ENCODE data around the gene CNOT8. TPM values are rescaled to one million over a fixed set of nuclear protein-coding genes. Genes with fewer than 3 reads are reported as not detected.

Gene CNOT8
- total RNA-seq, 1 donor from 2014 or later, result 56.4 TPM

- no peak for DNase-seq (ENCODE audit: low spot score, unreplicated experiment)
- Mint-ChIP-seq H3K36me3 (ENCODE audit: insufficient read depth) (peaks cover 33% of the 10 kb centered on the region), H3K9me3 (ENCODE audit: low read depth) (no peaks in the 10 kb centered on the region), H3K27me3 (no peaks in the 10 kb centered on the region), H3K27ac (no peak overlapping the region), H3K4me3 (ENCODE audit: low read depth) (no peak overlapping the region), H3K4me1 (ENCODE audit: low read depth) (no peaks in the 10 kb centered on the region)
- no peak for TF ChIP-seq CTCF (IDR thresholded peaks at IDR 0.05; ENCODE audit: unreplicated experiment)
Measured at GRCh38 chr5:154893381-154893780, 35.0 kb downstream of the CNOT8 start.

GRCh38 chr5:154895606-154896561, 37.5 kb downstream of the CNOT8 start:
- Mint-ChIP-seq H3K9me3 (ENCODE audit: low read depth) (no peaks in the 10 kb centered on the region), H3K36me3 (ENCODE audit: insufficient read depth) (peaks cover 30% of the 10 kb centered on the region), H3K4me1 (ENCODE audit: low read depth) (no peaks in the 10 kb centered on the region), H3K27me3 (no peaks in the 10 kb centered on the region), H3K27ac (no peak overlapping the region), H3K4me3 (ENCODE audit: low read depth) (no peak overlapping the region)
- TF ChIP-seq CTCF (IDR thresholded peaks at IDR 0.05; ENCODE audit: unreplicated experiment), result no peak
- no peak for DNase-seq (ENCODE audit: low spot score, unreplicated experiment)

- no peaks in the 10 kb centered on the region for H3K27me3 Mint-ChIP-seq
- H3K9me3 Mint-ChIP-seq (ENCODE audit: low read depth), result no peaks in the 10 kb centered on the region
- H3K4me1 Mint-ChIP-seq (ENCODE audit: low read depth), result no peaks in the 10 kb centered on the region
- peaks cover 27% of the 10 kb centered on the region for H3K36me3 Mint-ChIP-seq (ENCODE audit: insufficient read depth)
- no peak overlapping the region for H3K4me3 Mint-ChIP-seq (ENCODE audit: low read depth)
- DNase-seq (ENCODE audit: low spot score, unreplicated experiment), result no peak
- no peak for TF ChIP-seq CTCF (IDR thresholded peaks at IDR 0.05; ENCODE audit: unreplicated experiment)
- H3K27ac Mint-ChIP-seq, result no peak overlapping the region
Measured at GRCh38 chr5:154896562-154897165, 38.2 kb downstream of the CNOT8 start.

GRCh38 chr5:154898210-154898609, 39.8 kb downstream of the CNOT8 start:
- Mint-ChIP-seq H3K9me3 (ENCODE audit: low read depth) (no peaks in the 10 kb centered on the region), H3K36me3 (ENCODE audit: insufficient read depth) (peaks cover 35% of the 10 kb centered on the region)

More at GRCh38 chr5:154898210-154898609, 39.8 kb downstream of the CNOT8 start:
- Mint-ChIP-seq H3K27ac (no peak overlapping the region), H3K27me3 (no peaks in the 10 kb centered on the region), H3K4me1 (ENCODE audit: low read depth) (no peaks in the 10 kb centered on the region), H3K4me3 (ENCODE audit: low read depth) (no peak overlapping the region)
- DNase-seq (ENCODE audit: low spot score, unreplicated experiment), result no peak
- no peak for TF ChIP-seq CTCF (IDR thresholded peaks at IDR 0.05; ENCODE audit: unreplicated experiment)
